Airway epithelial cell (primary cell): ENCODE data around the gene CHST8. TPM values are rescaled to one million over a fixed set of nuclear protein-coding genes. Genes with fewer than 3 reads are reported as not detected.

Source experiments
- total RNA-seq: library from RNA; depleted of rRNA; stranded (reverse); fragments of >200 nt; gene quantifications from 2 replicates; pipeline ENCODE4 v1.2.3, GENCODE V29; 2015

The CHST8 gene, protein sequence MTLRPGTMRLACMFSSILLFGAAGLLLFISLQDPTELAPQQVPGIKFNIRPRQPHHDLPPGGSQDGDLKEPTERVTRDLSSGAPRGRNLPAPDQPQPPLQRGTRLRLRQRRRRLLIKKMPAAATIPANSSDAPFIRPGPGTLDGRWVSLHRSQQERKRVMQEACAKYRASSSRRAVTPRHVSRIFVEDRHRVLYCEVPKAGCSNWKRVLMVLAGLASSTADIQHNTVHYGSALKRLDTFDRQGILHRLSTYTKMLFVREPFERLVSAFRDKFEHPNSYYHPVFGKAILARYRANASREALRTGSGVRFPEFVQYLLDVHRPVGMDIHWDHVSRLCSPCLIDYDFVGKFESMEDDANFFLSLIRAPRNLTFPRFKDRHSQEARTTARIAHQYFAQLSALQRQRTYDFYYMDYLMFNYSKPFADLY
- 0.42 TPM in 1 of 2 replicates, not detected in the other for total RNA-seq

GRCh38 chr19:33621811-33622504 is at the start of gene CHST8:
Gene CHST8 (plus strand): TSS chr19:33621953. CDS start chr19:33689262, 67,309 bp downstream.

DNA sequence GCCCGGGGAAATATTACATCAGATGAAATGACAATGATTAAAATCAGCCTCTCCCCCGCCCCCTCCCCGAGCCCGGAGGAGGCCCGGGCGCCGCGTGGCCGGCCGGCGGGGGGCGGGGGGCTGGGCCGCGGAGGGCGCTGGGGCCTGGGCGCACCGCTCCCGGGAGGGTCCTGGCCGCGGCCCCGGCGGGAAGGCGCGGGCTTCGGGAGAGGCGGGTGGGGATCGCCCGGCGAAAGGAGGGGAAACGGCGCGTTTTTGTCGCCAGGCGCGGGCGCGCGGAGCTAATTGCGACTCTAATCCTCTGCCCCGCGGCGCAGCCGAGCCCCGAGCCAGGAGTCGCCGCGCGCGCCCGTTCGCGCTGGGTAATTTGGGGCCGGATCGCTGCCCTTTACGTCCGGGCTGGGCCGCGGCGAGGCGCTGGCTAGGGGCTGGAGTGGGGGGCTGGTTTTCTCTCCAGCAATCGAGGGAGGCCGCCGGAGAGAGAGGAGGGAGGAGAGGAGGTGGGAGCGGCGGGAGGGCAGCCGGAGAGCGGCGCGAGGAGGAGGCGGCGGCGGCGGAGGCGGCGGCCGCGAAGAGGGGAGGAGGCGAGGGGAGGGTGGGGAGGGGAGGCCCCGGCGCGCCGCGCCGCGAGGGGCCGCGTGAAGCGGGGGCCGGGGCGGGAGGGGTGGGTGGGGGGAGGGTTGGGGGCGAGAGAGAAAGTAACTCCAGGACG is 174.6 kb downstream of the CHST8 start, which contains the start of gene KCTD15:
TSS of gene KCTD15 (plus strand) at position 707 of the 712 bp plus-strand sequence. CDS start 3,585 bp downstream, outside the sequence.

Other genes starting within 250 kb of the CHST8 start
- 27.9 and 29.3 TPM in 2 replicates for gene CEBPG, start 248.2 kb upstream of the CHST8 start, total RNA-seq
- 28.1 and 41.2 TPM in 2 replicates for gene PEPD, start 100.2 kb upstream of the CHST8 start, total RNA-seq
- 62.4 and 79.9 TPM in 2 replicates for gene KCTD15, start 174.9 kb downstream of the CHST8 start, total RNA-seq